ENCODE measurements around the gene BPIFB1.
A peak's percentile ranks its signal among the peaks of the same experiment; 100 is the strongest.

- TF ChIP-seq CTCF (IDR thresholded peaks at IDR 0.05; ENCODE audit: low read depth, low read length) (peak; percentile 88), MYC (IDR thresholded peaks at IDR 0.05; ENCODE audit: low read depth, low read length) (no peak), POLR2A (IDR thresholded peaks at IDR 0.05; ENCODE audit: extremely low read depth, insufficient read length) (no peak)
Observed at GRCh38 chr20:33299111-33299603, 16.1 kb downstream of the BPIFB1 start.

Data from NB4 (cell line).